ENCODE results near the gene CPM.

GRCh38 chr12:68813242-68813593, 119.8 kb downstream of the CPM start:
- TF ChIP-seq CTCF (conservative IDR thresholded peaks at IDR 0.05; ENCODE audit: low read length): no peak
- TF ChIP-seq EZH2phosphoT487 (IDR thresholded peaks at IDR 0.05; ENCODE audit: borderline replicate concordance, low read depth, low read length): no peak
